ENCODE results near the gene THOC6. TPM values are rescaled to one million over a fixed set of nuclear protein-coding genes. Genes with fewer than 3 reads are reported as not detected.

The THOC6 gene
- total RNA-seq (10 to 100 TPM; 24.0 to 38.7 TPM), polyA plus RNA-seq (ENCODE audit: insufficient read length in 6 of 6) (10 to 100 TPM; 23.9 to 34.8 (median 26.9) TPM)
- long read RNA-seq, donor 1, transcript THOC6-202 (13 exons, 1,419 nt): major isoform, 9 of 10 reads
- long read RNA-seq, donor 1, partial matches to known transcripts: 0 of 10 reads
- long read RNA-seq, donor 1, other reads (novel, unspliced or antisense): 0 of 10 reads
- long read RNA-seq, donor 2, transcript THOC6-202 (13 exons, 1,419 nt): major isoform, 8 of 8 reads
- long read RNA-seq, donor 2, partial matches to known transcripts: 0 of 8 reads
- long read RNA-seq, donor 2, other reads (novel, unspliced or antisense): 0 of 8 reads
- long read RNA-seq, donor 3, transcript THOC6-202 (13 exons, 1,419 nt): major isoform, 8 of 8 reads
- long read RNA-seq, donor 3, partial matches to known transcripts: 0 of 8 reads
- long read RNA-seq, donor 3, other reads (novel, unspliced or antisense): 0 of 8 reads
- long read RNA-seq, donor 4, transcript THOC6-202 (13 exons, 1,419 nt): major isoform, 17 of 28 reads
- long read RNA-seq, donor 4, partial matches to known transcripts: 2 of 28 reads
- long read RNA-seq, donor 4, other reads (novel, unspliced or antisense): 9 of 28 reads
- long read RNA-seq, donor 5, transcript THOC6-202 (13 exons, 1,419 nt): major isoform, 5 of 6 reads
- long read RNA-seq, donor 5, partial matches to known transcripts: 0 of 6 reads
- long read RNA-seq, donor 5, other reads (novel, unspliced or antisense): 0 of 6 reads
- long read RNA-seq, donor 6, transcript THOC6-202 (13 exons, 1,419 nt): major isoform, 10 of 10 reads
- long read RNA-seq, donor 6, partial matches to known transcripts: 0 of 10 reads
- long read RNA-seq, donor 6, other reads (novel, unspliced or antisense): 0 of 10 reads
- long read RNA-seq, donor 7, partial matches to known transcripts: 0 of 5 reads
- long read RNA-seq, donor 7, other reads (novel, unspliced or antisense): 0 of 5 reads
- long read RNA-seq, donor 8, partial matches to known transcripts: 7 of 11 reads
- long read RNA-seq, donor 8, other reads (novel, unspliced or antisense): 0 of 11 reads
- long read RNA-seq, donor 9: 0 reads
- long read RNA-seq, donor 10, transcript THOC6-202 (13 exons, 1,419 nt): major isoform, 15 of 24 reads
- long read RNA-seq, donor 10, partial matches to known transcripts: 2 of 24 reads
- long read RNA-seq, donor 10, other reads (novel, unspliced or antisense): 7 of 24 reads
- long read RNA-seq, donor 11: 0 reads
- long read RNA-seq, donor 12, partial matches to known transcripts: 0 of 4 reads
- long read RNA-seq, donor 12, other reads (novel, unspliced or antisense): 0 of 4 reads

GRCh38 chr16:3023669-3024478 is at the start of gene THOC6, which contains the start of gene HCFC1R1:
Gene THOC6 (plus strand): TSS chr16:3024035. CDS start chr16:3024327, 292 bp downstream.
Gene HCFC1R1 (minus strand): TSS chr16:3023942. CDS start chr16:3023941, 1 bp downstream.
- peaks cover 0 to 26% of the 10 kb centered on the region in 2 donors for H3K36me3 ChIP-seq
- peak; percentile 68 for ATAC-seq

GRCh38 chr16:2974319-2975056 is 49.3 kb upstream of the THOC6 start:
- Histone ChIP-seq H3K27ac (no peak overlapping the region), H3K4me3 (no peak overlapping the region), H3K9me3 (no peaks in the 10 kb centered on the region), H3K4me1 (peaks cover under 1 to 32% of the 10 kb centered on the region in 2 donors), H3K27me3 (no peaks in the 10 kb centered on the region), H3K36me3 (peaks cover 0 to 19% of the 10 kb centered on the region in 2 donors)
- DNase-seq (no peak), ATAC-seq (no peak)
- intact Hi-C loops (cut with DNase I): no loop called here
- TF ChIP-seq, protein P1, sequence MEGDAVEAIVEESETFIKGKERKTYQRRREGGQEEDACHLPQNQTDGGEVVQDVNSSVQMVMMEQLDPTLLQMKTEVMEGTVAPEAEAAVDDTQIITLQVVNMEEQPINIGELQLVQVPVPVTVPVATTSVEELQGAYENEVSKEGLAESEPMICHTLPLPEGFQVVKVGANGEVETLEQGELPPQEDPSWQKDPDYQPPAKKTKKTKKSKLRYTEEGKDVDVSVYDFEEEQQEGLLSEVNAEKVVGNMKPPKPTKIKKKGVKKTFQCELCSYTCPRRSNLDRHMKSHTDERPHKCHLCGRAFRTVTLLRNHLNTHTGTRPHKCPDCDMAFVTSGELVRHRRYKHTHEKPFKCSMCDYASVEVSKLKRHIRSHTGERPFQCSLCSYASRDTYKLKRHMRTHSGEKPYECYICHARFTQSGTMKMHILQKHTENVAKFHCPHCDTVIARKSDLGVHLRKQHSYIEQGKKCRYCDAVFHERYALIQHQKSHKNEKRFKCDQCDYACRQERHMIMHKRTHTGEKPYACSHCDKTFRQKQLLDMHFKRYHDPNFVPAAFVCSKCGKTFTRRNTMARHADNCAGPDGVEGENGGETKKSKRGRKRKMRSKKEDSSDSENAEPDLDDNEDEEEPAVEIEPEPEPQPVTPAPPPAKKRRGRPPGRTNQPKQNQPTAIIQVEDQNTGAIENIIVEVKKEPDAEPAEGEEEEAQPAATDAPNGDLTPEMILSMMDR (IDR thresholded peaks at IDR 0.05): no peak

More at GRCh38 chr16:3023669-3024478, at the start of gene THOC6, which contains the start of gene HCFC1R1:
- H3K27me3 ChIP-seq: peaks cover under 1 to 9% of the 10 kb centered on the region in 2 donors
- H3K4me3 ChIP-seq: peak within 1 kb of the TSS; percentile 61 to 83
- TF ChIP-seq, protein P1 (IDR thresholded peaks at IDR 0.05): no peak
- intact Hi-C loops (cut with DNase I): no loop called here
- no peaks in the 10 kb centered on the region for H3K9me3 ChIP-seq
- peak within 1 kb of the TSS; percentile 94 to 97 for H3K27ac ChIP-seq
- DNase-seq: peak; percentile 94 to 99 (median 97)
- H3K4me1 ChIP-seq: peaks cover 32 to 64% of the 10 kb centered on the region in 2 donors

- Histone ChIP-seq H3K27me3 (no peaks in the 10 kb centered on the region), H3K27ac (no peak overlapping the region), H3K36me3 (peaks cover 0 to 19% of the 10 kb centered on the region in 2 donors), H3K4me3 (no peak overlapping the region), H3K9me3 (no peaks in the 10 kb centered on the region), H3K4me1 (peaks cover 6 to 32% of the 10 kb centered on the region in 2 donors)
- ATAC-seq: no peak
- intact Hi-C loops (cut with DNase I): no loop called here
- TF ChIP-seq, protein P1 (IDR thresholded peaks at IDR 0.05): no peak
- DNase-seq: no peak
Observed at GRCh38 chr16:2975161-2975795, 48.6 kb upstream of the THOC6 start.

Measured in left lung (tissue), 14 donors.